ENCODE results near the gene GALNT2.
A peak's percentile ranks its signal among the peaks of the same experiment; 100 is the strongest.

GALNT2 gene

GRCh38 chr1:230219174-230220067, 152.4 kb downstream of the GALNT2 start:
- H3K4me3 ChIP-seq (ENCODE audit: low read depth, low read length): no peak overlapping the region
- no peak for DNase-seq (ENCODE audit: low read depth)
- no peak for TF ChIP-seq CTCF (conservative IDR thresholded peaks at IDR 0.05; ENCODE audit: low read depth, low read length)

- DNase-seq (ENCODE audit: low read depth): no peak
- no peak for TF ChIP-seq CTCF (conservative IDR thresholded peaks at IDR 0.05; ENCODE audit: low read depth, low read length)
- no peak overlapping the region for H3K4me3 ChIP-seq (ENCODE audit: low read depth, low read length)
Observed at GRCh38 chr1:230220478-230220877, 153.4 kb downstream of the GALNT2 start.

- H3K4me3 ChIP-seq (ENCODE audit: low read depth, low read length): no peak overlapping the region
- no peak for DNase-seq (ENCODE audit: low read depth)
- TF ChIP-seq CTCF (conservative IDR thresholded peaks at IDR 0.05; ENCODE audit: low read depth, low read length): no peak
Observed at GRCh38 chr1:230220907-230221306, 153.9 kb downstream of the GALNT2 start.

DNA sequence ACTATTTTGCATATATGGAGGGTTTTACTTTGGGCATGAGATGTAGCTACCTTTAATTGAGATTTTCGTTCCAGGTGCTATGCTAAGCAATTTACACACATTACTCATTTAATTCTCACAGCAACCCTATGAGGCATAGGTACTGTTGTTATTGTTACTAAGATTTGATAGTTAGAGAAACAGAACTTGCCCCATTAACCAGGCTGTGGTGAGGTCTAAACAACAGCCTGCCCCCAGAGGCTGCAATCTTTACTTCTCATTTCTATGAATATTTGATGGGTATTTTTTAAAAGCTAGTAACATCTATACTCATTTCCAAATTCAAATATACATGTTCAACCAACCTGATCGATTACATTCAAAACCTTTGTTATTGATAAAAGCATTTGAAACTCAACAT, 155.6 kb downstream of the GALNT2 start:
- DNase-seq (ENCODE audit: low read depth): peak; percentile 30
- no peak overlapping the region for H3K4me3 ChIP-seq (ENCODE audit: low read depth, low read length)
- peak; percentile 51 for TF ChIP-seq CTCF (conservative IDR thresholded peaks at IDR 0.05; ENCODE audit: low read depth, low read length)

DNA sequence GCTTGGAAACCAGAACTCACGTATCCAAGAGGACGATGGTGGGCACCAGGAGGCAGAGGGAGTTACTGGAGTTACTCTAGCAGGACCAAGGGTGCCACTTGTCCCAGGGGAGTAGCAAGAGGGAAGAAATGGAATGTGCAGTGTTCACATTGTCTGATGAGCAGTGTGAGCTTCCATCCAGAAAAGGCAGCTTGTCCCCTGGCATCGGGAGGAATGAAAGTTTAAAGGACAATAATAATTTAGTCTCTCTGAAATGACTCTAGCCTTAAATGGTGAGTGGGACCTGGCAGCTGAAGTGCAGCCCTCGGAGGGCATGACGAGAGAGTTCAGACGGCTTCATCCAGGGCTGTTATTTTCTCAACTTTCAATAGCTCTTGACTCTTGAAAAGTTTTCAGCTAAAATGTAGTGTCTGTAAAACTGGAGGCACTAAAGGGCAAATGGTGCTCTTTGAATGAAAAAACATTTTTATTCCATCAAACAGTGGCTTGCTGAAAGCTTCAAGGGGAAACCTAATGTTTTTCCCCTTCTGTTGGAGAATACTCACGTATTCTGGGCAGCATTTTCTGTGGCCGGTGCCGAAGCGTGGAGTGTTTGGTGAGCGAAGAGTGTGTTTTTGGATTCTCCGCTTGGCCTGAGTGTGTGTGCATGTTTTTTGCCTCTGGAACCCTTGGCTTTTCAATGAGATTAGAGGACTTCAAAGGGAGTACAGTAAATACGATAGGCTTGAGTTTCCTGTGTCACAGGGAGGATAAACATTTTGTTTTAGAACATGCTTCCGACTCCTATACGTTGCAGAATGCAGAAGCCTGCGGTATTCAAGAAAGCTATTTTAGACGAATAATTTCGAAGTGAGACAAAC, 157.3 kb downstream of the GALNT2 start:
- no peak overlapping the region for H3K4me3 ChIP-seq (ENCODE audit: low read depth, low read length)
- TF ChIP-seq CTCF (conservative IDR thresholded peaks at IDR 0.05; ENCODE audit: low read depth, low read length): no peak
- no peak for DNase-seq (ENCODE audit: low read depth)

GRCh38 chr1:230226007-230226800, 159.2 kb downstream of the GALNT2 start:
- H3K4me3 ChIP-seq (ENCODE audit: low read depth, low read length): no peak overlapping the region
- no peak for DNase-seq (ENCODE audit: low read depth)
- TF ChIP-seq CTCF (conservative IDR thresholded peaks at IDR 0.05; ENCODE audit: low read depth, low read length): no peak
